A549 (cell line): ENCODE data around the gene RAB3C.

Source experiments
- BCL3 ChIP-seq: fragments of >200 bp; sonication (Bioruptor Twin); formaldehyde crosslinking; IDR thresholded peaks from 3 replicates; pipeline ENCODE4 v1.6.1; 2016
- BHLHE40 ChIP-seq: IDR thresholded peaks from 2 replicates; pipeline ENCODE4 v1.6.1; 2012; ENCODE audit warnings: low read depth, low read length, inconsistent platforms
- CHD4 ChIP-seq: fragments of 200-600 bp; sonication (generic); IDR thresholded peaks from 2 replicates; pipeline ENCODE4 v1.6.1; 2016; ENCODE audit warnings: antibody characterized with exemption, mild to moderate bottlenecking, borderline replicate concordance
- MAX ChIP-seq: IDR thresholded peaks from 2 replicates; pipeline ENCODE4 v1.6.1; 2012
- MYC ChIP-seq: IDR thresholded peaks from 2 replicates; pipeline ENCODE4 v1.6.1; 2012; ENCODE audit warnings: mild to moderate bottlenecking, inconsistent platforms, low read length, improper control_type of control experiment, borderline replicate concordance
- POLR2A ChIP-seq: IDR thresholded peaks from 2 replicates; pipeline ENCODE4 v1.6.1; 2012; ENCODE audit warnings: mild to moderate bottlenecking, low read length
- RAD21 ChIP-seq, 2 experiments: fragments of >200 bp in 1 of 2; sonication (Bioruptor Twin) in 1 of 2; formaldehyde crosslinking in 1 of 2; IDR thresholded peaks in 1 of 2; conservative IDR thresholded peaks in 1 of 2; 2 replicates in 1 of 2; 3 replicates in 1 of 2; pipeline ENCODE4 v1.6.1; 2012 to 2018; ENCODE audit warnings: inconsistent platforms in 1 of 2
- RCOR1 ChIP-seq: fragments of 150-350 bp; IDR thresholded peaks from 2 replicates; pipeline ENCODE4 v1.6.1; 2014; ENCODE audit warnings: antibody characterized with exemption, low read length, low read depth
- RFX5 ChIP-seq: fragments of 450-650 bp; IDR thresholded peaks from 2 replicates; pipeline ENCODE4 v1.7.1; 2014; ENCODE audit warnings: antibody characterized with exemption, mild to moderate bottlenecking, moderate library complexity
- RNF2 ChIP-seq: fragments of 200-600 bp; sonication (generic); IDR thresholded peaks from 2 replicates; pipeline ENCODE4 v1.6.1; 2016; ENCODE audit warnings: low read depth, mild to moderate bottlenecking, antibody characterized with exemption, moderate library complexity, borderline replicate concordance
- SMC3 ChIP-seq: fragments of >200 bp; sonication (Bioruptor Twin); formaldehyde crosslinking; IDR thresholded peaks from 3 replicates; pipeline ENCODE4 v1.6.1; 2018; ENCODE audit warnings: inconsistent platforms
- SREBF2 ChIP-seq: fragments of 450-650 bp; IDR thresholded peaks from 2 replicates; pipeline ENCODE4 v1.6.1; 2014; ENCODE audit warnings: mild to moderate bottlenecking, moderate library complexity
- TF ChIP-seq, protein P1 (sequence below): fragments of >200 bp; sonication (Bioruptor Twin); formaldehyde crosslinking; IDR thresholded peaks from 3 replicates; pipeline ENCODE4 v1.5.1; 2016
- TF ChIP-seq, protein P2 (sequence below): fragments of 200-600 bp; sonication (generic); IDR thresholded peaks from 2 replicates; pipeline ENCODE4 v1.6.1; 2016; ENCODE audit warnings: antibody characterized with exemption, mild to moderate bottlenecking, moderate library complexity

DNA sequence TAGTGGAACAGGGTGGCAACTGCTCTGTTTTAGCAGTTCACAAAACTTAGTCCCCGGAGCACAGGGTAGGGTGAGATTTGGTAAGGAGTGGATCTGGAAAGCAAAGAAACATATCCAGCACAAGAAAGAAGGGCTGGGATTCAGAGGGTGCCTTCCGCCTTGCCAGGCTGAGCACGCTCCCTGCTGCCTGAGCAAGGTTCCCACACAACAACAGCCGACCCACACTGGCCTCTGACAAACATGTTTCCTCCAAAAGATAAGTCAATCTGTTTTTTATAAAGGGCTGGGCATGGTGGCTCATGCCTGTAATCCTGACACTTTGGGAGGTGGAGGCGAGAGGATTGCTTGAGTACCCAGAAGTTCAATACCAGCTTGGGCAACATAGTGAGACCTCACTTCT lies 45.8 kb downstream of the RAB3C start:
- TF ChIP-seq RFX5 (no peak), POLR2A (no peak), MAX (no peak), BCL3 (no peak), RAD21 (conservative IDR thresholded peaks at IDR 0.05 in 1 of 2, IDR thresholded peaks at IDR 0.05 in 1 of 2) (no peak), SMC3 (no peak), RNF2 (no peak), SREBF2 (no peak), CHD4 (no peak), RCOR1 (no peak), BHLHE40 (no peak), MYC (no peak)
- TF ChIP-seq, protein P1, sequence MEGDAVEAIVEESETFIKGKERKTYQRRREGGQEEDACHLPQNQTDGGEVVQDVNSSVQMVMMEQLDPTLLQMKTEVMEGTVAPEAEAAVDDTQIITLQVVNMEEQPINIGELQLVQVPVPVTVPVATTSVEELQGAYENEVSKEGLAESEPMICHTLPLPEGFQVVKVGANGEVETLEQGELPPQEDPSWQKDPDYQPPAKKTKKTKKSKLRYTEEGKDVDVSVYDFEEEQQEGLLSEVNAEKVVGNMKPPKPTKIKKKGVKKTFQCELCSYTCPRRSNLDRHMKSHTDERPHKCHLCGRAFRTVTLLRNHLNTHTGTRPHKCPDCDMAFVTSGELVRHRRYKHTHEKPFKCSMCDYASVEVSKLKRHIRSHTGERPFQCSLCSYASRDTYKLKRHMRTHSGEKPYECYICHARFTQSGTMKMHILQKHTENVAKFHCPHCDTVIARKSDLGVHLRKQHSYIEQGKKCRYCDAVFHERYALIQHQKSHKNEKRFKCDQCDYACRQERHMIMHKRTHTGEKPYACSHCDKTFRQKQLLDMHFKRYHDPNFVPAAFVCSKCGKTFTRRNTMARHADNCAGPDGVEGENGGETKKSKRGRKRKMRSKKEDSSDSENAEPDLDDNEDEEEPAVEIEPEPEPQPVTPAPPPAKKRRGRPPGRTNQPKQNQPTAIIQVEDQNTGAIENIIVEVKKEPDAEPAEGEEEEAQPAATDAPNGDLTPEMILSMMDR: no peak
- TF ChIP-seq, protein P2, sequence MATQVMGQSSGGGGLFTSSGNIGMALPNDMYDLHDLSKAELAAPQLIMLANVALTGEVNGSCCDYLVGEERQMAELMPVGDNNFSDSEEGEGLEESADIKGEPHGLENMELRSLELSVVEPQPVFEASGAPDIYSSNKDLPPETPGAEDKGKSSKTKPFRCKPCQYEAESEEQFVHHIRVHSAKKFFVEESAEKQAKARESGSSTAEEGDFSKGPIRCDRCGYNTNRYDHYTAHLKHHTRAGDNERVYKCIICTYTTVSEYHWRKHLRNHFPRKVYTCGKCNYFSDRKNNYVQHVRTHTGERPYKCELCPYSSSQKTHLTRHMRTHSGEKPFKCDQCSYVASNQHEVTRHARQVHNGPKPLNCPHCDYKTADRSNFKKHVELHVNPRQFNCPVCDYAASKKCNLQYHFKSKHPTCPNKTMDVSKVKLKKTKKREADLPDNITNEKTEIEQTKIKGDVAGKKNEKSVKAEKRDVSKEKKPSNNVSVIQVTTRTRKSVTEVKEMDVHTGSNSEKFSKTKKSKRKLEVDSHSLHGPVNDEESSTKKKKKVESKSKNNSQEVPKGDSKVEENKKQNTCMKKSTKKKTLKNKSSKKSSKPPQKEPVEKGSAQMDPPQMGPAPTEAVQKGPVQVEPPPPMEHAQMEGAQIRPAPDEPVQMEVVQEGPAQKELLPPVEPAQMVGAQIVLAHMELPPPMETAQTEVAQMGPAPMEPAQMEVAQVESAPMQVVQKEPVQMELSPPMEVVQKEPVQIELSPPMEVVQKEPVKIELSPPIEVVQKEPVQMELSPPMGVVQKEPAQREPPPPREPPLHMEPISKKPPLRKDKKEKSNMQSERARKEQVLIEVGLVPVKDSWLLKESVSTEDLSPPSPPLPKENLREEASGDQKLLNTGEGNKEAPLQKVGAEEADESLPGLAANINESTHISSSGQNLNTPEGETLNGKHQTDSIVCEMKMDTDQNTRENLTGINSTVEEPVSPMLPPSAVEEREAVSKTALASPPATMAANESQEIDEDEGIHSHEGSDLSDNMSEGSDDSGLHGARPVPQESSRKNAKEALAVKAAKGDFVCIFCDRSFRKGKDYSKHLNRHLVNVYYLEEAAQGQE: no peak
